Keratinocyte (primary cell): ENCODE measurements around the gene AQP2. TPM values are rescaled to one million over a fixed set of nuclear protein-coding genes. Genes with fewer than 3 reads are reported as not detected.

ENCODE experiments used
- DNase-seq: peaks from one replicate; pipeline ENCODE4 v3.0.0-alpha.2; 2011; ENCODE audit warnings: low read depth, missing footprints, low spot score
- FAIRE-seq: peaks from 2 replicates; lab custom pipeline; 2011; peaks lifted over from hg19 to GRCh38; lab: Jason Lieb, UNC
- H2AFZ ChIP-seq: 2 replicates; pipeline ENCODE4 v1.6.0; 2012; ENCODE audit warnings: low read length, control low read depth, inconsistent platforms; ENCODE audit not compliant: control insufficient read depth
- H3K27ac ChIP-seq: 2 replicates; pipeline ENCODE4 v1.5.1; 2011; ENCODE audit warnings: low read length; ENCODE audit not compliant: control insufficient read depth, insufficient read depth
- H3K27me3 ChIP-seq: 3 replicates; pipeline ENCODE4 v1.6.0; 2011; ENCODE audit warnings: low read length; ENCODE audit not compliant: control insufficient read depth, insufficient read depth; ENCODE audit errors: extremely low read depth
- H3K36me3 ChIP-seq, 2 experiments: 2 replicates in 1 of 2; 3 replicates in 1 of 2; pipeline ENCODE4 v1.5.1; 2011; ENCODE audit warnings: low read length in 2 of 2, mild to moderate bottlenecking in 1 of 2; ENCODE audit not compliant: control insufficient read depth in 2 of 2, insufficient read depth in 2 of 2; ENCODE audit errors: extremely low read depth in 1 of 2
- H3K4me1 ChIP-seq: 3 replicates; pipeline ENCODE4 v1.5.1; 2011; ENCODE audit warnings: low read length; ENCODE audit not compliant: control insufficient read depth, insufficient read depth; ENCODE audit errors: extremely low read depth
- H3K4me2 ChIP-seq: 3 replicates; pipeline ENCODE4 v1.6.0; 2011; ENCODE audit warnings: low read depth, low read length; ENCODE audit not compliant: control insufficient read depth, insufficient read depth; ENCODE audit errors: extremely low read depth
- H3K4me3 ChIP-seq, 3 experiments: fragments of 200-600 bp in 1 of 3; sonication (generic) in 1 of 3; 2 replicates in 2 of 3; 3 replicates in 1 of 3; pipeline ENCODE4 v1.5.1; 2011 to 2016; ENCODE audit warnings: low read length in 3 of 3, mild to moderate bottlenecking in 3 of 3, control low read depth in 2 of 3, inconsistent platforms in 1 of 3, low read depth in 1 of 3, mixed read lengths in 1 of 3, mixed run types in 1 of 3, moderate library complexity in 1 of 3; ENCODE audit not compliant: control insufficient read depth in 2 of 3, insufficient read depth in 2 of 3; ENCODE audit errors: extremely low read depth in 1 of 3
- H3K79me2 ChIP-seq: 2 replicates; pipeline ENCODE4 v1.6.0; 2012; ENCODE audit warnings: low read length; ENCODE audit not compliant: control insufficient read depth, insufficient read depth
- H3K9ac ChIP-seq: 3 replicates; pipeline ENCODE4 v1.6.0; 2011; ENCODE audit warnings: low read length; ENCODE audit not compliant: control insufficient read depth, insufficient read depth; ENCODE audit errors: extremely low read depth
- H3K9me1 ChIP-seq: 3 replicates; pipeline ENCODE4 v1.6.0; 2011; ENCODE audit warnings: low read length; ENCODE audit not compliant: control insufficient read depth, insufficient read depth; ENCODE audit errors: extremely low read depth
- H3K9me3 ChIP-seq: 2 replicates; pipeline ENCODE4 v1.5.1; 2012; ENCODE audit warnings: low read depth, low read length; ENCODE audit not compliant: control insufficient read depth
- H4K20me1 ChIP-seq: 3 replicates; pipeline ENCODE4 v1.6.0; 2011; ENCODE audit warnings: low read length; ENCODE audit not compliant: control insufficient read depth, insufficient read depth; ENCODE audit errors: extremely low read depth
- CTCF ChIP-seq, 3 experiments: IDR thresholded peaks in 1 of 3; conservative IDR thresholded peaks in 1 of 3; optimal IDR thresholded peaks in 1 of 3; 2 replicates in 2 of 3; 3 replicates in 1 of 3; pipeline versions ENCODE3 to v1.5.1; 2011; ENCODE audit warnings: low read length in 3 of 3, mild to moderate bottlenecking in 3 of 3, moderate library complexity in 2 of 3, control low read depth in 1 of 3, inconsistent platforms in 1 of 3; ENCODE audit not compliant: insufficient read depth in 2 of 3; ENCODE audit errors: extremely low read depth in 1 of 3
- EZH2 ChIP-seq: IDR thresholded peaks from one replicate; pipeline ENCODE4 v1.6.1; 2012; ENCODE audit warnings: inconsistent platforms, mild to moderate bottlenecking, low read length, moderate library complexity
- dilution Hi-C: fragments of 300-500 bp; cut with MboI; formaldehyde crosslinking; loops from one replicate; pipeline ENCODE4 v1.7.0; 2020; ENCODE audit warnings: low sequenced_read_pairs; ENCODE audit not compliant: extremely low pct_ligation_motif_present
- polyA plus RNA-seq, 5 experiments: library from polyadenylated mRNA; depleted of rRNA in 3 of 5; stranded (reverse) in 3 of 5; stranded (forward) in 1 of 5; unstranded in 1 of 5; fragments of >200 nt; gene quantifications; 1 replicate in 1 of 5; 2 replicates in 3 of 5; 3 replicates in 1 of 5; pipeline versions ENCODE4 v1.2.1 to v1.2.3, GENCODE V29; 2011 to 2012; ENCODE audit warnings: missing spikeins in 2 of 5, low read depth in 1 of 5, low replicate concordance in 1 of 5

Gene AQP2
- polyA plus RNA-seq, 1 donor (not counting 4 experiments of a cell fraction or from before 2014, with no cell fraction given), result not detected

DNA sequence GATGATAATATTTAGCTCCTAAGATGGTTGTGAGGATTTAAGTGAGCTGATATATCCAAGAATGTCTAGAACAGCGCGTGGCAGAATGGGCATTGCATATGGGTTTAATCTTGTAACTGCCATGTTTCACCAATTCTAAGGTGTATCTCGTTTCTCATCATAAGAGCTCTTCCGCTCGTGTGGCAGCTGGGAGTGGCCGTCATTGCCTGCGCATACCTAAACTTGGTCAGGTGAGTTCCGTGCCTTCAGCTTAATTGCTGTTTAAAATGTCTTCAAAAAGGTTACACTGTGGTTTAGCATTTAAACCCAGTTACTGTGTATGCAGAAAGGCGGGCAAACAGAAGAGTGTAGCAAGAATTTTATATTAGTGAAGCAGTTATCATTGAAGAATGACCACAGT, 4.5 kb upstream of the AQP2 start:
- no peaks in the 10 kb centered on the region for H3K36me3 ChIP-seq
- no peak overlapping the region for H3K4me2 ChIP-seq
- H3K27ac ChIP-seq, result no peak overlapping the region
- H2AFZ ChIP-seq, result no peak overlapping the region
- dilution Hi-C loops, result no loop called here
- H3K9ac ChIP-seq, result no peak overlapping the region
- no peak overlapping the region for H3K4me3 ChIP-seq
- FAIRE-seq (no peak), DNase-seq (no peak)
- H3K4me1 ChIP-seq, result peaks cover 15% of the 10 kb centered on the region
- TF ChIP-seq CTCF (optimal IDR thresholded peaks at IDR 0.05 in 1 of 3, IDR thresholded peaks at IDR 0.05 in 1 of 3, conservative IDR thresholded peaks at IDR 0.05 in 1 of 3; ENCODE audit: extremely low read depth in 1 of 3, insufficient read depth in 2 of 3, low read length in 3 of 3) (no peak), EZH2 (no peak)
- H3K9me3 ChIP-seq, result no peaks in the 10 kb centered on the region
- H3K79me2 ChIP-seq, result no peaks in the 10 kb centered on the region
- H3K9me1 ChIP-seq, result no peaks in the 10 kb centered on the region
- H3K27me3 ChIP-seq, result peaks cover 7% of the 10 kb centered on the region
- no peaks in the 10 kb centered on the region for H4K20me1 ChIP-seq

DNA sequence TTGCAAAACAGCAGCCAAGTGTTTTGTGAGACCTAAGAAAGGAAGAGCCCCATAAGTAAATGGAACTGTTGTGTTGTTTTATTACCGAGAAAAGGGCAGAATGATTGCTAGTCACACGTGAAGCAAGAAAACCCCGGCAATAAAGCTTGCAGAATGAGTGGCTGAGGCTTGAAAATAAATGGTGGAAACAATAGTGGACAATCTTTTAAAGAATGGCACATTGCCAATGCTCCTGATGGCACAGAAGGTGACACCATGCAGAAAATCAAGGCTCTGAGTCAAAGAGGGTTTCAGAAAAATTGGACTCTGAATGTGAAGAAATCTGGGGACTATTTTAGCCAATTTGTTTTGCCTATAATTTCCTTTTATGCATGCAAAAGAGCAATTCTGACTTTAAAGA, 4.0 kb upstream of the AQP2 start:
- no peaks in the 10 kb centered on the region for H3K79me2 ChIP-seq
- no peak overlapping the region for H3K4me2 ChIP-seq
- peaks cover 7% of the 10 kb centered on the region for H3K27me3 ChIP-seq
- H3K9me1 ChIP-seq, result no peaks in the 10 kb centered on the region
- no peak overlapping the region for H2AFZ ChIP-seq
- dilution Hi-C loops, result no loop called here
- TF ChIP-seq EZH2 (no peak), CTCF (optimal IDR thresholded peaks at IDR 0.05 in 1 of 3, IDR thresholded peaks at IDR 0.05 in 1 of 3, conservative IDR thresholded peaks at IDR 0.05 in 1 of 3; ENCODE audit: extremely low read depth in 1 of 3, insufficient read depth in 2 of 3, low read length in 3 of 3) (no peak)
- DNase-seq (no peak), FAIRE-seq (no peak)
- H3K9me3 ChIP-seq, result no peaks in the 10 kb centered on the region
- no peaks in the 10 kb centered on the region for H4K20me1 ChIP-seq
- no peak overlapping the region for H3K9ac ChIP-seq
- H3K27ac ChIP-seq, result no peak overlapping the region
- H3K36me3 ChIP-seq, result no peaks in the 10 kb centered on the region
- no peak overlapping the region for H3K4me3 ChIP-seq
- H3K4me1 ChIP-seq, result peaks cover 15% of the 10 kb centered on the region
